Activated naive CD8-positive, alpha-beta T cell treated with anti-CD3 and anti-CD28 coated beads, Interleukin-2, amount 50 U/mL, for 16 hours (primary cell): Measurements from ENCODE around the gene DPP10.

ENCODE experiments used
- DNase-seq: peaks from one replicate; pipeline ENCODE4 v3.0.0-alpha.2; 2020; ENCODE audit warnings: low read depth, low spot score

DPP10 gene

GRCh38 chr2:115219296-115219695, 776.9 kb downstream of the DPP10 start:
- no peak for DNase-seq

GRCh38 chr2:115234186-115234585, 791.7 kb downstream of the DPP10 start:
- DNase-seq: no peak

GRCh38 chr2:115234737-115235136, 792.3 kb downstream of the DPP10 start:
- no peak for DNase-seq

- DNase-seq: no peak
These were observed 805.6 kb downstream of the DPP10 start for GRCh38 chr2:115248066-115248465.

DNA sequence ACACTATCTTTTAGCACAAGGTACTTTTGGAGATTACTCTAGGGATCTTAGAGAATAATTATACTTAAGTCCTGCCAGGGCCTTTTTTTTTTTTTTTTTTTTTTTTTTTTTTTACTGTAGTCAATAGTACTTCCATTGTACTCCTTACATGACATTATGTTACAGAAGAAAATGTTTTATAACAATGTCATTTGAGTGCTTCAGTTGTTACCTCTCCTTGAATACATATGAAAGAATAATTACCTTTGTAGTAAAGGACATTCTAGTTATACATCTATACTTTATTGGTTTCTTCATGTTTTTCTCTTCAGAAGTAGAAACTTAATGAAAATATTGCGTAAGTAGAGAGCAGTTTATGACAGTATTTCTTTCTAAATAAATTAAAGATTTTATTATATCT, 834.9 kb downstream of the DPP10 start:
- no peak for DNase-seq

GRCh38 chr2:115285416-115285815, 843.0 kb downstream of the DPP10 start:
- DNase-seq: no peak

DNA sequence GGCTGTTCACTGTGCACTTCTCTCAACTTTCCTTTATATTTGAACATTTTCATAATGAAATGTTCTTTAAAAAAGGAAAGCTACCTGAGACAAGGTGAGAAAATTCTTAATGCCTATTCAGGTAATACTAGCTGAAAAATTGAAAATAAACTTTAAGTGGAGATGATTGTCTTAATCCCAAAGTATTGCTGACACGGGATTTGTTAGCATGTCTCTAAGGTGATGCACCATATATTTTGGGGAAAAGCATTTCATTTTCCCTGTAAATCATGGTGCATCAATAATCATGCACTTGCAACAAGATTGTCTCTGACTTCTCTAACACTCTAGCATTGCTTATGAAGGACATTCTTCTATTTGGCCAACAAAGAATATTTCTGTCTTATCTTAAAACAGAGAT, 848.0 kb downstream of the DPP10 start:
- no peak for DNase-seq

DNA sequence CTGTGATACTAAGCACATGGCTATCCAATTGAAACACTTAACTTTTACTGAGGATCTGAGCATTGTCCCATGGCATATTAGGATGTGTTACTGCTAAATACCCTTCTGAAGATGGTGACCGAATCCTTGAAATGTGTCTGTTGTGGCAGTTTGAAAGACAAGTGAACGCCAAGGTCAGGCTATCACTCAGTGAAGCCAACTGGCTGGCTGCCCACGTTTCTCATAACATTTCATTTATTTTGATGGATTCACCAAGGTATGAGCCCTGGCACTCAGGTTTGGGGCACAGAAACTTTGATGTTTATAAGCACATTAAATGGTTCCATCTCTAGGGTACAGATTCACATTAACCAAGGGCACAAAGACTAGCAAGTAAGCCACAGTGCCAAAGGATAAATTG, 850.3 kb downstream of the DPP10 start:
- DNase-seq: no peak

DNA sequence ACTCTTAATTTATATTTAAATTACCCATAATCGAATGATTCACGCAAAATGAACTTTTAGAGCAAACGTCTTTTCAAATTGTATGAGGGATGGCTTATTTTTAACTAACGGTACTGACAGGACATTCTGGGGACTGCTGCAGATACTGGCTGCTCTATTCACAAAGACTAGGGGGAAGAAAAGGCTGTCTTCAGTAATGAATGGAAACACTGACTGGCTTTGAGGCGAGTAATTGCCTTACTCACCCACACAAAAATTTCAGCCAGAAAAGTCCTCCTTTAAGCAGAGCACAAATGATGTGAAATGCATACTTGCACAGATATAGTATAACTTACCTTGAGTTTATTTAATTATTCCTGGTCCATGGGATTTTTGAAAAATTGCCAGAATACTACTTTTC, 852.6 kb downstream of the DPP10 start:
- DNase-seq: no peak

GRCh38 chr2:115297056-115297455, 854.6 kb downstream of the DPP10 start:
- DNase-seq: no peak

DNA sequence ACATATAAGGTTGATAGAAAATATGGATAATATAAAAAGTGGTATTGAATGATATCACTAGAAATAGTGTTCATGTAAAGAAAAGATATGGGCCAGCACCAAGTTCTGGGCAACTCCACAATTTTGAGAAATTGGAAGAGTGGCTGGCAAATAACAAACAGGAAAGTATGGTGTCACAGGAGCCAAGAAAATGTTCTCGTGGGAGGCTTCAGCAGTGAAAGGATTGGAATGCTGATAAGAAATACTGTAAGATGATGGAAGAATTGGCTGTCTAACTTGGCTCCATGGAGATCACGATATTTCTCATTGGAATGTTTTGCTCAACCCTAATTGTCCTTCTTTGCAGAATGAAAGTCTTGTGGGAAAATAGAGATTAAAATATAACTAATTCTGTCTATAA, 856.8 kb downstream of the DPP10 start:
- DNase-seq: no peak

DNA sequence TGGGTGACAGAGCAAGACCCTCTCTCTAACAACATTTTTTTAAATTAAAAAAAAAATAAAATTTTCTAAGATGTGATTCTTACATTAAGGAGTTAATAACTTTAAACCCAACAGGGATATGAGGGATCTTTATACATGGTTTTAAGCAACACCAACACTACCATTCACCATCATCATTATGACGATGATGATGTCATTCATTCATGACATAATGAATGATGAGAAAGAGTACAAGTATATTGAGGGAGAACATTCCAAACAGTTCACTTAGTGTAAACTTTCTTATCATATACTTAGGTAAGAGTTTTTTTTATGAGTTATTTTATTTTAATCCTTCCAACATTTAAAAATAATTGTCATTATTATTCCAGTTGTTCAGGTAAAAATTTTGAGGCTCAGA, 863.3 kb downstream of the DPP10 start:
- no peak for DNase-seq

GRCh38 chr2:115314119-115314518, 871.7 kb downstream of the DPP10 start:
- no peak for DNase-seq

DNA sequence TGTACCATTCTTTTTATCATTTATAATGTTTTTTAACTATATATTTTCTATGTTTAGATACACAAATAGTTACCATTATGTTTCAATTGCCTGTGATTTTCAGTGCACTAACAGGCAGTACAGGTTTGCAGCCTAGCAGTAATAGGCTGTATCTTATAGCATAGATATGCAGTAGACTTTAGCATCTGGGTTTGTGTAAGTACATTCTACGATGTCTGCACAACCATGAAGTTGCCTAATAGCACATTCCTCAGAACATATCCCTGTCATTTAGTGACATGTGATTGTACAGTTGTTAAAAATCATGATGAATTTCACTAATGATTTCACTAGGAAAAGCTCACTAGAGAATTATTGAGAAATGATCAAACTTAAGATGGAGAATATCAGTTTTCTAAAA, 884.6 kb downstream of the DPP10 start:
- DNase-seq: no peak

GRCh38 chr2:115359550-115359949, 917.1 kb downstream of the DPP10 start:
- DNase-seq: no peak

GRCh38 chr2:115364093-115364492, 921.7 kb downstream of the DPP10 start:
- no peak for DNase-seq

GRCh38 chr2:115369400-115369799, 927.0 kb downstream of the DPP10 start:
- no peak for DNase-seq

- DNase-seq: no peak
These were observed 932.5 kb downstream of the DPP10 start for GRCh38 chr2:115374981-115375380.

DNA sequence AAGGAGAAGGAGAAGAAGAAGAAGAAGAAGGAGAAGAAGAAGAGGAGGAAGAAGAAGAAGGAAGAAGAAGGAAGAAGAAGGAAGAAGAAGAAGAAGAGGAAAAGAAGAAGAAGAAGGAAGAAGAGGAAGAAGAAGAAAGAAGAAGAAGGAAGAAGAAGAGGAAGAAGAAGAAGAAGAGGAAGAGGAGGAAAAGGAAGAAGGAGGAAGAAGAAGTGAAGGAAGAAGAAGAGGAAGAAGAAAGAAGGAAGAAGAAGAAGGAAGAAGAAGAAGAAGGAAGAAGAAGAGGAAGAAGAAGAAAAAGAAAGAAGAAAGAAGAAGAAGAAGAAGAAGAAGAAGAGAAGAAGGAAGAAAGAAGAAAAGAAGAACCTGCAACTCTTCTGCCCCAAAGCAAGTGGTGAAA, 942.0 kb downstream of the DPP10 start:
- no peak for DNase-seq

DNA sequence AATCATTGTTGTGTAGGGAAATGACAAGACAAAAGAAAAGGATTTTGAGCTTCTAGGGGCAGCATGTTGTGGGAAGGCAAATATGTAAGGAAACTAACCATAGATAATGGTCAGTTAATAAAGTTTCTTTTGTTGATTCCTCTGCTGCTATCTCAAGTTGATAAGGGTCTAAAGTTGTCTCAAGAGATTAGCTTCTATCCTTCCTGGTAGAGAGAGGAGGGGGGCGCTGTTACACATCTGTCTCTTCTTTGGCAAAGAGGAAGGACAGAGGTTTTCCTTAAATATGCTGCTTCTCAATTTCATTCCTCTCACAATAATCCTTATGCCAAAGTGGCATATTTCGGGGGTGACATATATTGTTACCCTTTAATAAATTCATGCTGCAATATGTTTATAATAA, 944.0 kb downstream of the DPP10 start:
- DNase-seq: no peak

- DNase-seq: no peak
These were observed 946.6 kb downstream of the DPP10 start for GRCh38 chr2:115389024-115389423.

DNA sequence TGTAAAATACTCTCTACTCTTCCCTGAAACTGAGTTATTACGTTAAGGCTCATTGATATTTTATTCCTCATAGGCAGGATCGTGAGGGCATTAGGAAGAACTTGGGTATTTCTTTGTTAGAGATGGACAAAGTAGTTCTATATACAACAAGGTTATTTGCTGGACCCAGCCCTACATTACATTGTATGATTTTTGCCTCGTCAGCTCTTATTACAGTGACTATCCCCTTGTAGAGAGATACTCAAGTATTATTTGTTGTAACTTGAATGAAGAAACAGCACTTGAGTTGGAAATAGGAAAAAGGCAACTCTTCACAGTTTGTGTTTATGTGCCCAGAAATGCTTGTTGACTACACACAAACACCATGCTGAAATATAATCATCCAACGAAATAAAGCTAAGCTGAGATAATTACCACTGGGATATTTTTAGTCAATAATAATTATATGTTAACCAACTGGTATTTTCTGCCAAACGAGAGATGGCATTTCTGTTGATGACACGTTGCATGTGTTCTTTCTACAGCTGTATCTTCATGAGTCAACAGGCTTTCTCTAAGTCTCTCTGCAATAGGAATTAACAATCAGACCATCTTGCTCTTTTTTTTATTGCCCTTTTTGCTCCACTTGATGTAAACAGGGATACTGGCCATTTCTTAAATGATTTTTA, 947.6 kb downstream of the DPP10 start:
- DNase-seq: no peak

- DNase-seq: no peak
These were observed 954.1 kb downstream of the DPP10 start for GRCh38 chr2:115396579-115396978.

DNA sequence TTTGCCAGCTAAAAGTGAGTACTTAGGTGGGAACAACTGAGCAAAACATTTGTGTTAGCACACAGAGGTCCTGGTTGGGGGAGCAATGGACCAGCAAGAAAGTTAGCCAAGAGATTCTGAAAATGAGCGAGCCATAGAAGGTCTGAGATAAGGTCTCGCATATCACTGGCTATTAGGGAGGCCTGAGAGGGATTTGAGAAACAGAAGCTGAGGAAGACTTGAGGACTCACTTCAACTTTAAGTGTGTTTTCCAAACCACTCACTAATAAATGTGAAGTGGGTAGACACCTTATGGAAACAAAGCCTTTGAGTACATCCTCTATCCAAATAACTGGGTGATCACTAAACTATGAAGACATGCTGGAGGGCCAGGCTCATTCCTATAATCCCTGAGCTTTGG, 958.5 kb downstream of the DPP10 start:
- no peak for DNase-seq
